Stimulated activated naive CD8-positive, alpha-beta T cell treated with anti-CD3 and anti-CD28 coated beads, Interleukin-15, Interleukin-2, amounts not matched to agents 100 U/mL and 50 U/mL, for 24 hours (primary cell): ENCODE results near the gene LARGE1.
A peak's percentile ranks its signal among the peaks of the same experiment; 100 is the strongest.

ENCODE experiments used
- ATAC-seq: fragments of 150-1000 bp; cut with Tn5 transposase; one replicate; pipeline ENCODE4 v1.10.0; 2021
- DNase-seq: peaks from one replicate; pipeline ENCODE4 v3.0.0; 2021

The LARGE1 gene

DNA sequence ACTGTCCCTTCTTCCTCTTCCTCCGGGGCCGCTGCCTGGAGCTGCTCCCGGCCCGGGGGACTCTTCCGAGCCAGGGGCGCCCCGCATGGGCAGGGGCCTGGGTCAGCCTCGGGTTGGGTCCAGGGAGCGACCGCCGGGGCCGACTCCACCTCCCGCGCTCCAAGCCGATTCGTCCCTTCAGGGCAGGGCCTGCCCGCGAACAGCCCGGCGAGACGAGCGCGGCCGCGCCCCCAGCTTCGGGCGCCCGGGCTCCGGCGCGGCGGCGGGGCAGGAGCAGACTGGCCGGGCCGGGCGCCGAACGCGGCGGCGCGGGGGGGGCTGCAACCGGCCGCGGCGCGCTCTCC lies at the start of gene LARGE1:
Gene LARGE1 (minus strand): TSS at position 280 of the 344 bp plus-strand sequence.
- ATAC-seq (no peak), DNase-seq (peak; percentile 11)

- DNase-seq (no peak), ATAC-seq (no peak)
Observed at GRCh38 chr22:33969045-33969444, 48.8 kb upstream of the LARGE1 start.

DNA sequence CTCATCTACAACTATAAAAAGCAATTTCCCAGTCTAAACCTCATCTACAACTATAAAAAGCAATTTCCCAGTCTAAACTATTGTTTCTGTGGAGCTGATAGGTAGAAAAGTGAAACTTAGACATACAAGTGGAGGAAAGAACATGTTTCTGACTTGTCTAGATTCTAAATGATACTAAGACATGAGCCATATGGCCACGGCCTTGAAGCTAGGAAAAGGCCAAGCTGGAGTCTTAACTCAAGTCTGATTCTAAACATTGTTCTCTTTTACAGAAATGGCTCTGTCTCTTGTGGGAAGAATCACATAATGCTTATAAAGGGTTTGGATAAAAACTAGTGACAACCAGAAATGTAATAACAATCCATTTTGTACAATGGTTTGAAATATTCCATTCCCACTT lies 43.8 kb upstream of the LARGE1 start:
- DNase-seq (no peak), ATAC-seq (no peak)

DNA sequence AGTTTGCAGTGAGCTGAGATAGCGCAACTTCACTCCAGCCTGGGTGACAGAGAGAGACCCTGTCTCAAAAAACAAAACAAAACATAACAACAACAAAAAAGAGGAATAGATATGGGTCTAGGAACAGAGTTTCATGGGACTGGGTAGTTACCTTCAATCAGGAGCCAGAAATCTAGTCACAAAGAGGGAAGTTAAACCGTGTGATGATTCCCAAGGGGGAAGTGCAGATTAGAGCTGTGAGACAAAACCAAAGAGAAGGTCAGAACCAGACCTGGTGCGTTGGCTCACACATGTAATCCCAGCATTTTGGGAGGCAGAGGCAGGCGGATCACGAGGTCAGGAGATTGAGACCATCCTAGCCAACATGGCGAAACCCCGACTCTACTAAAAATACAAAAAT lies 42.1 kb upstream of the LARGE1 start:
- DNase-seq: no peak
- ATAC-seq: no peak

DNA sequence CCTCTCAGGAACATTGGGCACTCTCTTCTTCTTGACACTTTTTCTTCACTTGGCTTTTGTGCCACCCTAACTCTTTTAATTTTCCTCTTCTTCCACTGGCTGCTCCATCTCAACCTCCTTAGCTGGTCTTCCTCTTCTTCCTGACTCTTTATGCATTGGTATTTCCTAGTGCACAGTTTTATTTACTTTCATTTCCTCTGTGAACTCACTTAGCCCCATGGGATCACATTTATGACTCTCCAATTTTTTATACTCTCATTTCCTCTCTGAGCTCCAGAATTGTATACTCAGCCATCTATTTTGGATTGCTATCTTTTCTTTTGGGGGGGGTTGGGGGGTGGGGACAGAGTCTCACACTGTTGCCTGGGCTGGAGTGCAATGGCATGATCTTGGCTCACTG lies 38.5 kb upstream of the LARGE1 start:
- ATAC-seq: no peak
- no peak for DNase-seq

DNA sequence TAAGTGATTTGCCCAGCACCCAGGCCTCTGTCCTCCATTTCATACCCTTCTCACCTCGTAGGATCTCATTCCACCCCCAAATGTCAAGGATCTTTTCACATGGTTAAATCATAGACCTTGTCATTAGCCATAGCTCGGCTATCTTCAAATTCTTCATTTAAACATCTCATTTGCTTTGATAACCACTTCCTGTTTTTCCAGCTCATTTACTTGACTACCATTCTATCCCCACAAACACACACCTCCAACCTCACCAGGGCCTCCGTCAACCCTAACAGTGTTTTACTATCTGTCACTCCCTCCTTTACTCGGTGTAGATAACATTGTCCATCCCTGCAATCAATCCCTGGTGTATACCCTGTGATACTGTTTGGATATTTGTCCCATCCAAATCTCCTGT lies 36.8 kb upstream of the LARGE1 start:
- DNase-seq: no peak
- ATAC-seq: no peak

DNA sequence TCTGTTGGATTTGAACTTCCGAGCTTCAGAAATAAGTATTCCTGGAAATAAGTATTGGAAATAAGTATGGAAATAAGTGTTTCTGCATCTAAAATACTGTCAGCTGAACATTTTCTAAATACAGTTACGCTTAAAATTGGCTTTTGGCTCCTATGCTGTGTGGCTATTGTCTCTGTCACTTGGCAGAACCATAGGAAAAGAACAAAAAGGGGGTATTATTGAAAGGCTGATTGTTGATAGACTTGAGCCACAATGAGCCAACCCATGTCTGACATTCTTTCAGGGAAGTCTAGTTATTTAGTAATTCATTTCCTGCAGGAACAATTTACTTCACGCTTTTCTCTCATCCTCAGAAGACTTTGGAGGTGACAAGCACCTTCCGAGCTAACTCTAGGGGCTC lies 32.5 kb upstream of the LARGE1 start:
- DNase-seq (no peak), ATAC-seq (no peak)

DNA sequence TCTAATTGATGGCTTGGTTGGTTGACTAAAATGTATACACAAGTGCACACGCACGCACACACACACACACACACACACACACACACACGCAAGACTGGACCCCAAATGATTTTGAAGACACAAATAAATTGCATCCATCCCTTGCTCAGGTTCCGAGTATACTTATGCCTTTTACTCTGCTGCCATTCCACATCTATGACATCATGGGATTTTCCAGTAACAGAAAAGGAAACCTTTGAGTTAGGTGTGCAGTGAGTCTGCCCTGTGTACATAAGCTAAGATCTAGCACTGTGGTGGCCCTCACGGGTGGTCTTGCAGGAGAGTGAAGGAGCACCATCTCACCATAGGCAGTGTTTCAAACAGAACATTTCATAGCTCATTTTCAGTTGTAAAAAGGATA lies 20.5 kb upstream of the LARGE1 start:
- no peak for DNase-seq
- no peak for ATAC-seq

DNA sequence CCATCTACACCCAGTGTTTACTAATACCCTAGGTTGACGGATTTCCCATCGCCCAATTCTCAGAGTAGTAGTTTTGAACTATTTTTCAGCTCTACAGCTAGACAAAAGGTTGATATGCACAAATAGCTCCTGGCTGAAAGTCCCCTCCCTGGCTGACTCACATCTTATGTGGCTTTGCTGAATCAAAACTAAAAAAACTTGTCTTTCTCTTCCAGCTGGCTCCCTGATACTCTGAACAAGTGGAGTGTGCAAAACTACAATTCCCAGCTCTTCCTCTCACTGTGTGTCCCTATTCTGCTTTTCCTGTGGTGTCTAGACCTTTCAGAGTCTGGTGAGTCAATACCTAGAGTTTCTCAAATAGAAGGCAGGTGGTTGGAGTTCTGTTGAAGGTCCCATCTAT lies 12.7 kb upstream of the LARGE1 start:
- DNase-seq (no peak), ATAC-seq (no peak)

DNA sequence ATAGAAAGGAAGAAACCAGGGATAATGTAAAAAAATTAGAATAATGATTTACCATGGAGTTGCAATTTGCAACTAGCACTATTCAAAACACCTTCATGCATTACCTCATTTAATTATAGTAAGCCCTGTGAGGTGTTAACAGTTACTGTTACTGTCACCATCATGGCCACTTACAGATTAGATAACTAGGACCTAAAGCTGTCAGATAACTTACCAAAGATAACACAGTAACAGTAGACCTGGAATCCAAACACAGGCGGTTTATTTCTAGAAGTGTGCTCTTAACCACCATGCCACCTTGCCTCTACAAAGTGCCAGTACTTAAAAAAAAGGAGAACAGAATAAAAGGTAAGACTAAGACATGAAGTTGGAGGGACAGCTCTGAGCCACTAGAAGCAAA lies 11.1 kb upstream of the LARGE1 start:
- ATAC-seq: no peak
- DNase-seq: no peak

DNA sequence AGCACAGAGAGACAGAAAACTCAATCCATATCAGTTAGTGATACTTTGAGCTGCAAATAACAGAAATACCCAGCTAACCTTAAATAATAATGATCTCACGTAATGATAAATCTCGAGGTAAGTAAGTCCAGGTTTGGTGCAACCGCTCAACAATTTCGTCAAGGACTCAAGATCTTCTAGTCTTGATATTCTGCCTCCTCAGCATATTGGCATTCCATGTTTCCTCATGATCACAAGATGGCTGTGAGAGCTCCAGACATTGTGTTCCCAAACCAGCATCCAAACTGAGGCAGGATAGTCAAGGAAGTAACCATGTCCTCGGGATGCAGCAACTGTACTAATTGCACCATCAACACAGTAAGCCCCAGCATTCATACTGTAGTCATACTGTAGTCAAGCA lies 7.5 kb upstream of the LARGE1 start:
- ATAC-seq: no peak

DNA sequence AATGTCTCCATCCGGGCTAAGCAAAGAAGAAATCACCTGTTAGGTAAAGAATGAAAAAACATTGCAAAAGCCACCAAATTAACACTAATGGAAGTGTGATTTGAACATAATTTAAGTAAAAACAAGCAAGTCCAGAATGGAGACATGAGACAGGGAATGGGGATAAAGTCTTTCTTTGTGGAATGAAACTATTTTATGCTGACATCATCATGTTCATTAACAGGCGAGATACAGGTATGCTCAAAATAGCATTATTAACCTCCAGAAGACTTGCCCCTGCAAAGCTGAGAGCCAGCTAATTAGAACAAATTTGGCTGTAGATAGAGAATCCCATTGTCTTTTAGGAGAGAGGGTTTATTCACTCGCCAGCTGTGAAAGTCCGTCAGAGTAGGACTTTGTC lies 4.9 kb upstream of the LARGE1 start:
- ATAC-seq (no peak), DNase-seq (no peak)

More for the DNA sequence above, 7.5 kb upstream of the LARGE1 start:
- no peak for DNase-seq

DNA sequence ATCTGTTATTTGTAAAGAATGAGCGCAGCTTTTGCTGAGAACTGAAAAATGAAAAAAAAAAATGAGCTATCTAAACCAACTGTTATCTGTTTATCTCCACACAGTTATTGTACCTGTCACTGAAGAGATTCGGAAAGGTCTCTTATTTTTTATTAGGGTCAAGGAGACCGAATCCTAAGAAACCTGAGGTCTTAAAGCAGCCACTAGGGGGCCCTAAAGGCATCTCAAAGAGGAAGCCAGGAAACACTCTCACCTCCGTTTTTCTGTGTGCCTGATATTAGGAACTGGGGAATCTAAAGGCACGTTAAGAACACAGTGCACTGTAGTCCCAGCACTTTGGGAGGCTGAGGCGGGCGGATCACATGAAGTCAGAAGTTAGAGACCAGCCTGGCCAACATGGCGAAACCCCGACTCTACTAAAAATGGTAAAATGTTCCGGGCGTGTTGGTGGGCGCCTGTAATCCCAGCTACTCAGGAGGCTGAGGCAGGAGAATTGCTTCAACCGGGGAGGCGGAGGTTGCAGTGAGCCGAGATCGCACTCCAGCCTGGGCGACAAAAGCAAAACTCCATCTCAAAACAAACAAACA lies 3.5 kb upstream of the LARGE1 start:
- DNase-seq (peak; percentile 32), ATAC-seq (no peak)

- no peak for DNase-seq
- ATAC-seq: no peak
Observed at GRCh38 chr22:33923033-33923432, 2.8 kb upstream of the LARGE1 start.

DNA sequence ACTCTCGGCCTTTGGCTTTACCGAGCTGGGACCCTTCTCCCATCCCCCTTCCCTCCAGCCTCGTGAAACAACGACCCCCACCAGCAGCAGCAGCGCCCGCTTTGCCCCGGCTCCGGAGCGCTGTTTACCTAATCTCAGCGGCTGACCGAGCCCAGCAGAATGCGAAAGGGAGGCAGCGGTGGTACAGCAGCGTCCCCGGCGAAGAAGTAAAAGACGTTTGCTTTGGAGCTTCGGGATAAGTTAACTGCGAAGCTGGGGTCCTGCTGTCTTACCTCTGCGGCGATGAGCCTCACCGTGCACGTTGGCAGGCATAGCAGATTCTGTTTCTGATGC lies 2.0 kb upstream of the LARGE1 start:
- no peak for ATAC-seq

GRCh38 chr22:33921525-33922348 lies 1.5 kb upstream of the LARGE1 start:
- ATAC-seq (no peak), DNase-seq (peak; percentile 17)

More for the DNA sequence above, 2.0 kb upstream of the LARGE1 start:
- peak; percentile 6 for DNase-seq

- ATAC-seq: peak; percentile 75
Observed at GRCh38 chr22:33920927-33921524, 750 bp upstream of the LARGE1 start.

GRCh38 chr22:33919391-33920196 lies 682 bp downstream of the LARGE1 start:
- peak; percentile 7 for ATAC-seq
- DNase-seq: peak; percentile 13

More at GRCh38 chr22:33920927-33921524, 750 bp upstream of the LARGE1 start:
- DNase-seq: peak; percentile 93

DNA sequence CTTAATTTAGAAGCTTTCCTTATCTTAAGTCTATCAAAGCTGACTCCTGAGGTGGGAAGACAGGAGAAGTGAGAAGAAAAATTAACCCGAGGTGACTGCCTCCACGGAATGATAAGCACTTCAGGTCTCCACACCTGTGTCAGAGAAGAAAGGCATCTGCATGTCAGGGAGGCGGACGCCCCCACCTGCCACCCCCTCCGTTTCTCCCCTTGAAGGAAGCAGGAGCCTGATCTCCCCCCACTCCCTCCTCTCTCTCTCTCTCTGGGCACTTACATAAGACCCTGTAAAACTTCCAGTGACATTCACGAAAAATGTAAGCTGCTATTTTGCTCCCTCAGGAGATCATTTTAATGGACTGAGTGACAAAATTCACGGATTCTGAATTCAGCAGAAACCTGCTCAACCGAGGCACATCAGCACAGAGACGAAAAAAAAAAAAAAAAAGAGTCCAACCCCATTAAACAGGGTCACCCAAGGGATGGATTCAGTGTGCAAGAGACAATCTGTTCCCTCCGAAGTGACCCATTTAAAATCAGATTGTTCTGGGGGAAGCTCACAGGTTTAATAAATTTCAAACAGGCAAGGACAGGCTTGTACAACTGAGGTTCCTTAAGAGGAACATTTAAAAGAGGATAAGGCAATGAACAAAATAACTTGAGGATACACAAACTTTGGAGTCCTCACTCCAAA lies 1.5 kb downstream of the LARGE1 start:
- no peak for ATAC-seq
- no peak for DNase-seq

- ATAC-seq (no peak), DNase-seq (no peak)
Observed at GRCh38 chr22:33917744-33918406, 2.4 kb downstream of the LARGE1 start.

DNA sequence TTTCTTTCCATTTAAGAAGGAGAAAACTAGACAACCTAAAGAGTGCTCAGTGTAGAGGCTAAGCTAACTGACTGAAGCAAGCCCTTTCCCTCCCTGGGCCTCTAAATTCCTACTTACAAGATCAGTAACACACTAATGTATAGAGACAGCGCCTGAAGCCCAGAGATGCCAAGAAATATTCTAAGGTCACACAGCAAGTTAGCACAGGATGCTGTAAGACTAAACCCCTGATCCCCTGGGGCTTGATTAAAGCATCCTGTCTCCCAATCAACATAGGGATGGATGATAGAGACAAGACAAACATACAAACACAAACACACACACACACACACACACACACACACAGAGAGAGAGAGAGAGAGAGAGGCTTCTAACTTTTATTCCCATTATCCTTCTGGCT lies 5.6 kb downstream of the LARGE1 start:
- ATAC-seq (no peak), DNase-seq (no peak)

DNA sequence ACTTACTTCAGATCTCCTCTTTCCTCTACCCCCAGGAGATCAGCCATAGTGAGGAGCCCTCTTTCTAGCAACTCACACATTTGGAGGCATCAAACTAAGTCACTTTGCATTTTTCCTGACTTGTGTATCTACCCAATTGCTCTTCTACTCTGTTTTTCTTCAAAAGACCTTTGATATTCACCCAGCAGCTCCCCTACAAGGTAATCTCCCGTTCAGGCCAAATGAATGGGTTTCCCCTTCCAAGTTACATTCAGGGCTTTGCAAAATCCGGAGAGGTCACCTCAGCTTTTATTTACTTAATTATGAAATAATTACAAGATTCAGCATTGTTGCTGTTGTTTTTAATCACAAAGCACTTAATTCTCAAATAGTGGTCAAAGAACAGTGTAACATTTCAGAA lies 6.1 kb downstream of the LARGE1 start:
- DNase-seq: no peak
- ATAC-seq: no peak
